SU-DHL-6 (cell line): Measurements from ENCODE around the gene CUX1.
"Not testable (repeated sequence)": the region's sequence is repeated elsewhere in the genome, so short reads cannot be mapped to it uniquely, and the experiment has no call there.

ENCODE experiments used
- H2AFZ ChIP-seq: fragments of 200-600 bp; sonication (generic); 2 replicates; pipeline ENCODE4 v1.6.1; 2014; ENCODE audit warnings: low read depth, mild to moderate bottlenecking, moderate library complexity, mixed read lengths, antibody characterized with exemption, low read length; ENCODE audit not compliant: severe bottlenecking
- H3F3A ChIP-seq: fragments of 200-600 bp; shearing (Covaris generic); 2 replicates; pipeline ENCODE4 v1.6.0; 2016; ENCODE audit warnings: antibody characterized with exemption, mild to moderate bottlenecking; ENCODE audit not compliant: insufficient read depth
- H3K27ac ChIP-seq: fragments of 200-600 bp; sonication (generic); 2 replicates; pipeline ENCODE4 v1.5.1; 2016; ENCODE audit warnings: low read depth, mild to moderate bottlenecking, low read length, moderate library complexity, mixed read lengths
- H3K27me3 ChIP-seq: fragments of 200-600 bp; sonication (generic), shearing (Covaris generic); 2 replicates; pipeline ENCODE4 v1.6.0; 2014; ENCODE audit warnings: mild to moderate bottlenecking, low read length
- H3K36me3 ChIP-seq: fragments of 200-600 bp; sonication (generic); 2 replicates; pipeline ENCODE4 v1.6.1; 2014; ENCODE audit warnings: mild to moderate bottlenecking, low read length, mixed read lengths
- H3K4me2 ChIP-seq: fragments of 300-600, 200-600 bp; shearing (Covaris generic), sonication (generic); 2 replicates; pipeline ENCODE4 v1.6.0; 2014; ENCODE audit warnings: low read length, low read depth, mild to moderate bottlenecking; ENCODE audit not compliant: poor library complexity, severe bottlenecking
- H3K4me3 ChIP-seq: fragments of 200-600 bp; sonication (generic); 2 replicates; pipeline ENCODE4 v1.5.1; 2014; ENCODE audit warnings: antibody characterized with exemption, low read length, mild to moderate bottlenecking, mixed read lengths; ENCODE audit not compliant: insufficient read depth, poor library complexity, severe bottlenecking
- H3K79me2 ChIP-seq: fragments of 200-600 bp; sonication (generic); 2 replicates; pipeline ENCODE4 v1.6.1; 2014; ENCODE audit warnings: mild to moderate bottlenecking, low read length, moderate library complexity; ENCODE audit not compliant: insufficient read depth
- H3K9ac ChIP-seq: fragments of 200-600 bp; sonication (generic); 2 replicates; pipeline ENCODE4 v1.7.0; 2014; ENCODE audit warnings: mild to moderate bottlenecking, low read length
- H3K9me2 ChIP-seq: fragments of 200-600 bp; sonication (generic); replicated peaks from 2 replicates; pipeline ENCODE4 v1.6.1; 2014; ENCODE audit warnings: low read length; ENCODE audit not compliant: insufficient read depth
- H3K9me3 ChIP-seq: fragments of 200-600 bp; sonication (generic); 2 replicates; pipeline ENCODE4 v1.6.1; 2014; ENCODE audit warnings: low read length, mixed read lengths; ENCODE audit not compliant: insufficient read depth
- H4K20me1 ChIP-seq: fragments of 200-600 bp; sonication (generic); 2 replicates; pipeline ENCODE4 v1.6.1; 2014; ENCODE audit warnings: low read depth, mild to moderate bottlenecking, antibody characterized with exemption, low read length, moderate library complexity, mixed read lengths
- EZH2phosphoT487 ChIP-seq: fragments of 200-600 bp; sonication (generic), shearing (Covaris generic); conservative IDR thresholded peaks from 2 replicates; pipeline ENCODE4 v1.6.1; 2018; ENCODE audit warnings: mild to moderate bottlenecking, antibody characterized with exemption, low read length, moderate library complexity, mixed read lengths
- TF ChIP-seq, protein P1 (sequence below): fragments of 200-600 bp; sonication (generic); IDR thresholded peaks from one replicate; pipeline ENCODE4 v1.5.1; 2017; ENCODE audit warnings: antibody characterized with exemption, mild to moderate bottlenecking, low read length, moderate library complexity; ENCODE audit not compliant: insufficient read depth, poor library complexity, severe bottlenecking

The CUX1 gene

DNA sequence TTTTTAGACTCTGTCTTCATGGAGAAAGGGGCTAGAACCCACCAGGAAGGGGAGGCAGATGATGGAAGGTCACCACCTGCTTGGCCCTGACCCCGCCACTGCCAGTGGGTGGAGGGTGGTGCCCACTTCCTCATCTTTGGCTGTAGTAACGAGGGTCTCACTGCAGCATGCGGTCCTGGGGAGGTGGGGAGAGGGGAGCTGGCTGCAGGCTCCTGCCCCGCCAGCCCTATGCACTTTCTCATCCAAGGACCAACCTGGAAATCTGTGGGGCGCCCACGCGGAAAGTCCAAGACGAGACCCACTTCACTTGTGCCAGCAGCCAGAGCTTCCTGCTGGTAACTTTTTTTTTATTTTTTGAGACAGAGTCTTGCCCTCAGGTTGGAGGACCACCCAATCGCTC, 101.0 kb downstream of the CUX1 start:
- no peaks in the 10 kb centered on the region for H3K9me3 ChIP-seq
- H3K4me2 ChIP-seq: no peak overlapping the region
- H3K9ac ChIP-seq: no peak overlapping the region
- peaks cover 98% of the 10 kb centered on the region for H3K79me2 ChIP-seq
- no peaks in the 10 kb centered on the region for H3K9me2 ChIP-seq
- no peak overlapping the region for H3K27ac ChIP-seq
- H2AFZ ChIP-seq: no peak overlapping the region
- no peak for TF ChIP-seq EZH2phosphoT487
- TF ChIP-seq, protein P1, sequence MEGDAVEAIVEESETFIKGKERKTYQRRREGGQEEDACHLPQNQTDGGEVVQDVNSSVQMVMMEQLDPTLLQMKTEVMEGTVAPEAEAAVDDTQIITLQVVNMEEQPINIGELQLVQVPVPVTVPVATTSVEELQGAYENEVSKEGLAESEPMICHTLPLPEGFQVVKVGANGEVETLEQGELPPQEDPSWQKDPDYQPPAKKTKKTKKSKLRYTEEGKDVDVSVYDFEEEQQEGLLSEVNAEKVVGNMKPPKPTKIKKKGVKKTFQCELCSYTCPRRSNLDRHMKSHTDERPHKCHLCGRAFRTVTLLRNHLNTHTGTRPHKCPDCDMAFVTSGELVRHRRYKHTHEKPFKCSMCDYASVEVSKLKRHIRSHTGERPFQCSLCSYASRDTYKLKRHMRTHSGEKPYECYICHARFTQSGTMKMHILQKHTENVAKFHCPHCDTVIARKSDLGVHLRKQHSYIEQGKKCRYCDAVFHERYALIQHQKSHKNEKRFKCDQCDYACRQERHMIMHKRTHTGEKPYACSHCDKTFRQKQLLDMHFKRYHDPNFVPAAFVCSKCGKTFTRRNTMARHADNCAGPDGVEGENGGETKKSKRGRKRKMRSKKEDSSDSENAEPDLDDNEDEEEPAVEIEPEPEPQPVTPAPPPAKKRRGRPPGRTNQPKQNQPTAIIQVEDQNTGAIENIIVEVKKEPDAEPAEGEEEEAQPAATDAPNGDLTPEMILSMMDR: no peak
- peaks cover 16% of the 10 kb centered on the region; the same call in 1 of the 2 replicates for H3K36me3 ChIP-seq
- H3K4me3 ChIP-seq: no peak overlapping the region
- no peaks in the 10 kb centered on the region for H3K27me3 ChIP-seq
- H4K20me1 ChIP-seq: peaks cover 34% of the 10 kb centered on the region
- peaks cover 4% of the 10 kb centered on the region; the same call in 1 of the 2 replicates for H3F3A ChIP-seq

DNA sequence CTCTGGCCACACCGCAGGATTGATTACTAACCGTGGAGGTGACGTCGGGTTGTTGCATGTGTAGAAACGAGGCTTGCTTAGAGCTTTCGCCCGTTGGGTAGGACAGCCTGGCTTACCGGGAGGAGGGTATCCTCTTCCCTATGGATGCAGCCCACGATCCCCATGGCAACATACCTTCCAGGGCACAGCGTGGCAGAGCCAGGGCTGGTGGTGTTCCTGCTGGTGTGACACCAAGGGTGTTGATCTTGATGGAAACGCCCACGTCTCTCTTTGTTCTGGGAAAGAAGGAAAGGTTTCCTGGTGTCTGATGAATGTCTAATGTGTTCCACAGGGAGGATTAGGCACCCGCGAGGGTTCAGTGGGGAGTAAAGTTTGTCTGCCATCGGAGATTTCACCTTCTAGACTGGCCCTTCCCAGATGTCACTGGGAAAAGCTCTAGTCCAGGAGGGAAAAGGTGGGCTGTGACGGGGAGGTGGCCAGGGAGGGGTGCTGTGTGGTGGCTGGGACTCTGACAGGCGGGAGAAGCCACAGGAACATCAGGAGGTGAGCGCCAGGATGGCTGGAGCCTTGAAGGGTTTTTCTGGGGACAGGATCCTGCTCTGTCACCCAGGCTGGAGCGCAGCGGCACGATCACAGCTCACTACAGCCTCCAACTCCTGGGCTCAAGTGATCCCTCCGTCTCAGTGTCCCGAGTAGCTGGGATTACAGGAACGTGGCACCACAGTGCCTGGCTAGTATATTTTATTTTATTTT, 102.1 kb downstream of the CUX1 start:
- Histone ChIP-seq H3F3A (peaks cover 4% of the 10 kb centered on the region; the same call in 1 of the 2 replicates), H3K36me3 (peaks cover 16% of the 10 kb centered on the region; the same call in 1 of the 2 replicates), H3K9me3 (no peaks in the 10 kb centered on the region), H3K4me3 (no peak overlapping the region), H3K79me2 (peaks cover 100% of the 10 kb centered on the region), H3K27ac (no peak overlapping the region), H3K9ac (no peak overlapping the region), H3K4me2 (no peak overlapping the region), H3K9me2 (no peaks in the 10 kb centered on the region), H4K20me1 (peaks cover 31% of the 10 kb centered on the region), H2AFZ (no peak overlapping the region), H3K27me3 (no peaks in the 10 kb centered on the region)
- TF ChIP-seq EZH2phosphoT487: no peak
- TF ChIP-seq, protein P1: no peak

DNA sequence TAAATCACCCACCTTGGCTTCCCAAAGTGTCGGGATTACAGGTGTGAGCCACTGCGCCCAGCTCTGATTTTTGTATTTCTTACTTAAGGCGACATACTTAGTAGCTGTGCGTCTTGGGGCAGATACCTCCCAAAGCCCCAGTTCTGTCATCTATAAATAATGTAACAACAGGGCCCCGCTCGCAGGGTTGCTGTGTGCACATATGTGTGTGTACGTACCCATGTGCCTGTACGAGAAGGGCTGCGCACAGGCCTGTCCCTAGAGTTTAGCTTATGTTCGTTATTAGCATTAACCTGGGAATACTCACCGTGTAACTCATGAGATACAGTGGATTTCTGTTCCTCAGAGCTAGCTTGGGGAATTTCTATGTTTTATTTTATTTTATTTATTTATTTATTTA, 103.6 kb downstream of the CUX1 start:
- TF ChIP-seq EZH2phosphoT487: no peak
- TF ChIP-seq, protein P1: no peak
- no peaks in the 10 kb centered on the region for H3K9me2 ChIP-seq
- no peak overlapping the region for H3K4me2 ChIP-seq
- peaks cover 100% of the 10 kb centered on the region for H3K79me2 ChIP-seq
- H3K4me3 ChIP-seq: no peak overlapping the region
- H3K27me3 ChIP-seq: no peaks in the 10 kb centered on the region
- no peak overlapping the region for H3K27ac ChIP-seq
- H2AFZ ChIP-seq: no peak overlapping the region
- peaks cover 28% of the 10 kb centered on the region for H4K20me1 ChIP-seq
- H3K9me3 ChIP-seq: no peaks in the 10 kb centered on the region
- H3K36me3 ChIP-seq: peaks cover 22% of the 10 kb centered on the region; the same call in 1 of the 2 replicates
- H3F3A ChIP-seq: peaks cover 6% of the 10 kb centered on the region; the same call in 1 of the 2 replicates
- H3K9ac ChIP-seq: no peak overlapping the region

DNA sequence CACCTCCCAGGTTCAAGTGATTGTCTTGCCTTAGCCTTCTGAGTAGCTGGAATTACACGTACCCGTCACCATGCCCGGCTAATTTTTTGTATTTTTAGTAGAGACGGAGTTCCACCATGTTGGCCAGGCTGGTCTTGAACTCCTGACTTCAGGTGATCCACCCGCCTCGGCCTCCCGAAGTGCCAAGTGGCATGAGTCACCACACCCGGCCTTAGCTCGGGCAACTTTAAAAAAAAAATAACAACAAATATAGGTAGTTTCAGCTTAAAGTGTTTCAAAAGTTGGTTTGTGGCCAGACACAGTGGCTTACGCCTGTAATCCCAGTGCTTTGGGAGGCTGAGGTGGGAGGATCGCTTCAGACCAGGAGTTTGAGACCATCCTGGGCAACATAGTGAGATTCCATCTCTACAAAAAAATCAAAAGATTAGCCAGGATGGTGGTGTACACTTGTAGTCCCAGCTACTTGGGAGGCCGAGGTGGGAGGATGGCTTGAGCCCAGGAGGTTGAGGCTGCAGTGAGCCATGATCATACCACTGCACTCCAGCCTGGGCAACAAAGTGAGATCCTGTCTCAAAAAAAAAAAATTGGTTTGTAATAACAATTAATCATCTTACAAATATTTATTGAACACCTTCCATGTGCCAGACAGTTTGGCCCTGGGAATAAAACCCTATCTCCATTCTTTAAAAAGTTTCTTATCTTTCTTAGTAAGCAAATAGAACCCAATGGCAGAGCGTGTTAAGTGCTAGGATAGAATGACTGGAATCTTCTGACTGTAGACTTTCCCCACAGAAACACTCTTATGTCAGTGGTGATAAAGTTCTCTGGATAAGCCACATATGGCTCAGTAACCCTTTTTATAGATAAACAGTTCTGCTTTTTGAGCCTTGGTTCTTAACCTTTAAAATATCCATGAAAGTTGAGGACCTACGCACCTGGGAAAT, 104.4 kb downstream of the CUX1 start:
- H3K9me2 ChIP-seq, H3K27me3 ChIP-seq, H2AFZ ChIP-seq, H3K9ac ChIP-seq, H3K27ac ChIP-seq, H3K4me3 ChIP-seq, H3K9me3 ChIP-seq, H3K4me2 ChIP-seq: not testable (repeated sequence)
- H4K20me1 ChIP-seq: peaks cover 26% of the 10 kb centered on the region
- H3K36me3 ChIP-seq: peaks cover 28% of the 10 kb centered on the region; the same call in 1 of the 2 replicates
- peaks cover 13% of the 10 kb centered on the region; the same call in 1 of the 2 replicates for H3F3A ChIP-seq
- peaks cover 100% of the 10 kb centered on the region for H3K79me2 ChIP-seq
